Natural killer cell (primary cell): ENCODE data around the gene CXorf66. TPM values are rescaled to one million over a fixed set of nuclear protein-coding genes. Genes with fewer than 3 reads are reported as not detected.
"Not testable (repeated sequence)": the region's sequence is repeated elsewhere in the genome, so short reads cannot be mapped to it uniquely, and the experiment has no call there.

Experiments
- ATAC-seq, 3 donors: fragments of 150-1000 bp in 2 of 3; fragments of 200-7000 bp in 1 of 3; cut with Tn5 transposase; 1 replicate in 1 of 3; 2 replicates in 2 of 3; pipeline ENCODE4 v1.10.0; 2021; ENCODE audit warnings: mild to moderate bottlenecking in 2 of 3, moderate library complexity in 2 of 3
- DNase-seq, 2 donors: peaks; one replicate each; pipeline versions ENCODE4 v3.0.0 to v3.0.0-alpha.2; 2013 to 2021; ENCODE audit warnings: mixed read lengths in 1 of 2
- H3K27ac ChIP-seq: one replicate; pipeline ENCODE4 v1.5.1; 2013; ENCODE audit warnings: mild to moderate bottlenecking, low read length
- H3K27me3 ChIP-seq: one replicate; pipeline ENCODE4 v1.6.1; 2013; ENCODE audit warnings: low read length; ENCODE audit not compliant: control insufficient read depth, insufficient read depth
- H3K36me3 ChIP-seq: one replicate; pipeline ENCODE4 v1.6.1; 2013; ENCODE audit warnings: low read length; ENCODE audit not compliant: control insufficient read depth, insufficient read depth
- H3K4me1 ChIP-seq: one replicate; pipeline ENCODE4 v1.6.1; 2013; ENCODE audit warnings: low read length; ENCODE audit not compliant: control insufficient read depth, insufficient read depth
- H3K4me3 ChIP-seq: one replicate; pipeline ENCODE4 v1.5.1; 2013; ENCODE audit warnings: low read length
- H3K9me3 ChIP-seq: one replicate; pipeline ENCODE4 v1.6.1; 2013; ENCODE audit warnings: low read length; ENCODE audit not compliant: control insufficient read depth, insufficient read depth
- H3K27ac Mint-ChIP-seq, 2 donors: one replicate each; pipeline ENCODE4 v1.8.0; 2022; ENCODE audit warnings: mild to moderate bottlenecking in 2 of 2, mixed read lengths in 2 of 2, moderate library complexity in 1 of 2
- H3K27me3 Mint-ChIP-seq, 2 donors: one replicate each; pipeline ENCODE4 v1.8.0; 2022; ENCODE audit warnings: low read depth in 2 of 2, mixed read lengths in 2 of 2
- H3K36me3 Mint-ChIP-seq: one replicate; pipeline ENCODE4 v1.8.0; 2022; ENCODE audit warnings: mixed read lengths
- H3K4me1 Mint-ChIP-seq, 2 donors: one replicate each; pipeline ENCODE4 v1.8.0; 2022; ENCODE audit warnings: mixed read lengths in 2 of 2
- H3K4me3 Mint-ChIP-seq: one replicate; pipeline ENCODE4 v1.8.0; 2022; ENCODE audit warnings: mild to moderate bottlenecking, moderate library complexity, mixed read lengths
- H3K9me3 Mint-ChIP-seq, 2 donors: one replicate each; pipeline ENCODE4 v1.8.0; 2022; ENCODE audit warnings: mixed read lengths in 2 of 2
- WGBS: methylation state at CpG from one replicate; pipeline ENCODE4 v1.1.7; 2013; ENCODE audit warnings: missing lambda C conversion rate; ENCODE audit not compliant: insufficient coverage; 5-methylcytosine and 5-hydroxymethylcytosine counted together
- intact Hi-C: fragments of 100-400 bp; cut with micrococcal nuclease; formaldehyde crosslinking; loops from one replicate; pipeline ENCODE4 v1.14.2; 2022
- total RNA-seq, 4 donors: library from RNA; stranded (reverse); fragments of 120-200 nt in 1 of 4; gene quantifications; one replicate each; pipeline versions ENCODE4 v1.2.3 to v1.2.4, GENCODE V29; 2013 to 2022
- TF ChIP-seq, protein P1 (sequence below): fragments of 200-600 bp; IDR thresholded peaks from one replicate; pipeline ENCODE4 v1.8.0; 2022; ENCODE audit warnings: antibody characterized with exemption

Gene CXorf66
- total RNA-seq, 3 donors from 2014 or later (not counting 1 experiment from before 2014, with no cell fraction given), result not detected

DNA sequence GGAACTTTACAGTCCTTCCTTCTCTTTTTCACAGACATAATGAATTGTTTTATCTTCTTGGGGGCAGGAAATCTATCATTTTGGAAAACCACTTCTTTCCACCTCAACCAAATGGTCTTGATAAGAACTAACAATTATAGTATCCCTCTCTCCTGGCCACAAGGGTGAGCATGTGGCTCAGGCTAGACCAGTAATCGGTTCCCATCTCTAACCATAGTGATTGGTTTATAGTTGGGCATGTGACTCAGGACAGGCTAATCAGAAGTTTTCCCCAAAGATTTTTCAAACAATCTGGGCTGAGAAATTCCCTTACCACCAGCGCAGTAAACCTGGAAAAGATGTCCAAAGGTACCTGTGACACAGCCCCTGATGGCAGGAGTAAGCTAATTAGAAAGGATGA is 4.0 kb upstream of the CXorf66 start:
- Histone ChIP-seq H3K27ac (no peak overlapping the region), H3K4me1 (no peaks in the 10 kb centered on the region), H3K9me3 (no peaks in the 10 kb centered on the region), H3K27me3 (no peaks in the 10 kb centered on the region), H3K4me3 (no peak overlapping the region), H3K36me3 (no peaks in the 10 kb centered on the region)
- TF ChIP-seq, protein P1, sequence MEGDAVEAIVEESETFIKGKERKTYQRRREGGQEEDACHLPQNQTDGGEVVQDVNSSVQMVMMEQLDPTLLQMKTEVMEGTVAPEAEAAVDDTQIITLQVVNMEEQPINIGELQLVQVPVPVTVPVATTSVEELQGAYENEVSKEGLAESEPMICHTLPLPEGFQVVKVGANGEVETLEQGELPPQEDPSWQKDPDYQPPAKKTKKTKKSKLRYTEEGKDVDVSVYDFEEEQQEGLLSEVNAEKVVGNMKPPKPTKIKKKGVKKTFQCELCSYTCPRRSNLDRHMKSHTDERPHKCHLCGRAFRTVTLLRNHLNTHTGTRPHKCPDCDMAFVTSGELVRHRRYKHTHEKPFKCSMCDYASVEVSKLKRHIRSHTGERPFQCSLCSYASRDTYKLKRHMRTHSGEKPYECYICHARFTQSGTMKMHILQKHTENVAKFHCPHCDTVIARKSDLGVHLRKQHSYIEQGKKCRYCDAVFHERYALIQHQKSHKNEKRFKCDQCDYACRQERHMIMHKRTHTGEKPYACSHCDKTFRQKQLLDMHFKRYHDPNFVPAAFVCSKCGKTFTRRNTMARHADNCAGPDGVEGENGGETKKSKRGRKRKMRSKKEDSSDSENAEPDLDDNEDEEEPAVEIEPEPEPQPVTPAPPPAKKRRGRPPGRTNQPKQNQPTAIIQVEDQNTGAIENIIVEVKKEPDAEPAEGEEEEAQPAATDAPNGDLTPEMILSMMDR, result no peak
- DNase-seq, result no peak
- WGBS, result no CpG with 5 or more reads among the region's 2 CpGs
- intact Hi-C loops, result no loop called here
- H3K4me3 Mint-ChIP-seq, result no peak overlapping the region
- H3K4me1 Mint-ChIP-seq, result no peaks in the 10 kb centered on the region
- no peaks in the 10 kb centered on the region for H3K9me3 Mint-ChIP-seq
- H3K27me3 Mint-ChIP-seq, result peaks cover 11 to 32% of the 10 kb centered on the region in 2 donors
- no peak for ATAC-seq
- H3K27ac Mint-ChIP-seq, result no peak overlapping the region
- H3K36me3 Mint-ChIP-seq, result no peaks in the 10 kb centered on the region

DNA sequence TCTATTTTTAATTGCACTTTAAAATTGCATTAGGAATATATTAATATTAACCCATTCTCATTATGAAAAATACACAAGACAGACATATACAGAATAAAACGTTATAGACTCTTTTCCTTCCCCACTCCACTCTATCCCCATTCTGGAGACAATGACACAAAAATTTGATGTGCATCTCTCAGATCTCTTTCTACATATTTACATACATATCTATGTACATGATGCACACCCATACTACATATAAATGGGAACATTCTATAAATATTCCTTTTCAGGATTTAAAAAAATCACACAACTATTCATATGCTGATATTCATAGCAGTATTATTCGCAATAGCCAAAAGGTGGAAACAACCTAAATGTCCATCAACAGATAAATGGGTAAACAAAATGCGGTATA is 2.4 kb upstream of the CXorf66 start:
- DNase-seq (no peak), ATAC-seq (no peak)
- no peak overlapping the region for H3K27ac ChIP-seq
- H3K4me3 Mint-ChIP-seq, result no peak overlapping the region
- no peaks in the 10 kb centered on the region for H3K36me3 ChIP-seq
- no peaks in the 10 kb centered on the region for H3K36me3 Mint-ChIP-seq
- peaks cover 11 to 36% of the 10 kb centered on the region in 2 donors for H3K27me3 Mint-ChIP-seq
- no peak overlapping the region for H3K4me3 ChIP-seq
- H3K4me1 ChIP-seq, result no peaks in the 10 kb centered on the region
- intact Hi-C loops, result no loop called here
- no peaks in the 10 kb centered on the region for H3K27me3 ChIP-seq
- 85% methylated on average over 2 of the region's 3 CpGs for WGBS
- no peaks in the 10 kb centered on the region for H3K9me3 Mint-ChIP-seq
- no peaks in the 10 kb centered on the region for H3K4me1 Mint-ChIP-seq
- no peak overlapping the region for H3K27ac Mint-ChIP-seq
- H3K9me3 ChIP-seq, result no peaks in the 10 kb centered on the region
- TF ChIP-seq, protein P1, result no peak

DNA sequence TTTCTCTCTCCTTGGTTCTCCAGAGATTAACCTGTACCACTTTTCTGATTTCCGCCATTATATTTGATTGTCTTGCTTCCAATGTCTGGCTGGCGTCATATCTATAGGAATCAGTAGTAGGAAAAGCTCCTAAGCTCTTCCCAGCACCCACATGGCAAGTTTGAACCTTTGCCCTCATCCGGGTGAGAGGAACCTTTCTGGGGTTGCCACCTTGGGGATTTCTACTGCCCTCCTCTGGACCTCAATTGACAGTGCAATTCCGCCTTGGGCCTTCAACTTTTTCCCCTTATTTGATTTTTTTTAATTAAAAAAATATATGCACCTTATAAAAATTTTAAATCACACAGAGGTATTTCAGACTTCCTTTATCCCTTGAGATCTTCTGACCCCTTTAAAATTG is 2.0 kb upstream of the CXorf66 start:
- peaks cover 11 to 35% of the 10 kb centered on the region in 2 donors for H3K27me3 Mint-ChIP-seq
- no peaks in the 10 kb centered on the region for H3K9me3 Mint-ChIP-seq
- ATAC-seq (no peak), DNase-seq (peak in 1 of 2 donors; percentile 4)
- no peak overlapping the region for H3K4me3 Mint-ChIP-seq
- Histone ChIP-seq H3K36me3 (no peaks in the 10 kb centered on the region), H3K4me3 (no peak overlapping the region), H3K4me1 (no peaks in the 10 kb centered on the region), H3K27ac (no peak overlapping the region), H3K9me3 (no peaks in the 10 kb centered on the region), H3K27me3 (no peaks in the 10 kb centered on the region)
- H3K36me3 Mint-ChIP-seq, result no peaks in the 10 kb centered on the region
- no peaks in the 10 kb centered on the region for H3K4me1 Mint-ChIP-seq
- 56% methylated on average over 1 of the region's 4 CpGs for WGBS
- H3K27ac Mint-ChIP-seq, result no peak overlapping the region
- TF ChIP-seq, protein P1, result no peak
- intact Hi-C loops, result no loop called here

GRCh38 chrX:139966159-139966558 is 838 bp upstream of the CXorf66 start:
- 66% methylated on average over 3 of the region's 3 CpGs for WGBS
- H3K9me3 Mint-ChIP-seq, H3K27me3 ChIP-seq, H3K27ac Mint-ChIP-seq, H3K4me1 ChIP-seq, H3K9me3 ChIP-seq, H3K36me3 Mint-ChIP-seq, intact Hi-C loops, H3K4me3 Mint-ChIP-seq, H3K4me3 ChIP-seq, H3K4me1 Mint-ChIP-seq, ATAC-seq, H3K27ac ChIP-seq, H3K36me3 ChIP-seq: not testable (repeated sequence)
- H3K27me3 Mint-ChIP-seq, result peaks cover 15 to 35% of the 10 kb centered on the region in 2 donors
- peak in 1 of 2 donors; percentile 2 for DNase-seq

- H3K27ac Mint-ChIP-seq, ATAC-seq, DNase-seq, intact Hi-C loops, H3K9me3 ChIP-seq, H3K4me3 ChIP-seq, H3K4me1 Mint-ChIP-seq, H3K36me3 ChIP-seq, H3K9me3 Mint-ChIP-seq, H3K27ac ChIP-seq, H3K4me3 Mint-ChIP-seq, H3K4me1 ChIP-seq, H3K36me3 Mint-ChIP-seq, H3K27me3 ChIP-seq: not testable (repeated sequence)
- no CpG with 5 or more reads among the region's 2 CpGs for WGBS
- H3K27me3 Mint-ChIP-seq, result peaks cover 16 to 48% of the 10 kb centered on the region in 2 donors
Observed at GRCh38 chrX:139961091-139961490, 4.2 kb downstream of the CXorf66 start.
